HEK293T (cell line): ENCODE measurements around the gene NBAS.

ENCODE experiments used
- ELF4 ChIP-seq: fragments of 450-650 bp; IDR thresholded peaks from 2 replicates; pipeline ENCODE4 v1.6.1; 2017; ENCODE audit warnings: antibody characterized with exemption
- SP1 ChIP-seq: fragments of 450-650 bp; IDR thresholded peaks from 2 replicates; pipeline ENCODE4 v1.6.1; 2017

GRCh38 chr2:15163326-15163725 is 397.8 kb downstream of the NBAS start:
- TF ChIP-seq SP1, result no peak
- no peak for TF ChIP-seq ELF4
